Stimulated activated CD8-positive, alpha-beta memory T cell treated with anti-CD3 and anti-CD28 coated beads, Interleukin-7, amount 100 ng/mL, for 24 hours (primary cell): ENCODE measurements around the gene SOX5.
"Not testable (repeated sequence)": the region's sequence is repeated elsewhere in the genome, so short reads cannot be mapped to it uniquely, and the experiment has no call there.

Experiments
- DNase-seq: peaks from one replicate; pipeline ENCODE4 v3.0.0-alpha.2; 2020; ENCODE audit warnings: low read depth

The SOX5 gene

GRCh38 chr12:23540572-23540971 is 408.9 kb downstream of the SOX5 start:
- no peak for DNase-seq

- DNase-seq = no peak
Measured at GRCh38 chr12:23536293-23536692, 413.2 kb downstream of the SOX5 start.

- DNase-seq = no peak
Measured at GRCh38 chr12:23535441-23535840, 414.0 kb downstream of the SOX5 start.

- DNase-seq = no peak
Measured at GRCh38 chr12:23534196-23534595, 415.3 kb downstream of the SOX5 start.

GRCh38 chr12:23533699-23534098 is 415.8 kb downstream of the SOX5 start:
- no peak for DNase-seq

- no peak for DNase-seq
Measured at GRCh38 chr12:23533265-23533664, 416.2 kb downstream of the SOX5 start.

- no peak for DNase-seq
Measured at GRCh38 chr12:23528316-23528715, 421.2 kb downstream of the SOX5 start.

GRCh38 chr12:23525450-23526072 is 423.9 kb downstream of the SOX5 start:
- no peak for DNase-seq

- no peak for DNase-seq
Measured at GRCh38 chr12:23523339-23523738, 426.1 kb downstream of the SOX5 start.

- DNase-seq = not testable (repeated sequence)
Measured at GRCh38 chr12:23519444-23519843, 430.0 kb downstream of the SOX5 start.

- DNase-seq = not testable (repeated sequence)
Measured at GRCh38 chr12:23515785-23516184, 433.7 kb downstream of the SOX5 start.

- no peak for DNase-seq
Measured at GRCh38 chr12:23510484-23510883, 439.0 kb downstream of the SOX5 start.

GRCh38 chr12:23509832-23510231 is 439.6 kb downstream of the SOX5 start:
- DNase-seq = not testable (repeated sequence)

GRCh38 chr12:23507785-23508184 is 441.7 kb downstream of the SOX5 start:
- not testable (repeated sequence) for DNase-seq

- DNase-seq = not testable (repeated sequence)
Measured at GRCh38 chr12:23505736-23506135, 443.7 kb downstream of the SOX5 start.

- no peak for DNase-seq
Measured at GRCh38 chr12:23504641-23505399, 444.6 kb downstream of the SOX5 start.

- DNase-seq = no peak
Measured at GRCh38 chr12:23504043-23504442, 445.4 kb downstream of the SOX5 start.

GRCh38 chr12:23503544-23503943 is 445.9 kb downstream of the SOX5 start:
- no peak for DNase-seq

- no peak for DNase-seq
Measured at GRCh38 chr12:23502259-23502658, 447.2 kb downstream of the SOX5 start.

GRCh38 chr12:23495472-23495871 is 454.0 kb downstream of the SOX5 start:
- DNase-seq = no peak

GRCh38 chr12:23493672-23494071 is 455.8 kb downstream of the SOX5 start:
- DNase-seq = no peak

GRCh38 chr12:23491029-23491428 is 458.4 kb downstream of the SOX5 start:
- DNase-seq = not testable (repeated sequence)

- DNase-seq = no peak
Measured at GRCh38 chr12:23488130-23488529, 461.3 kb downstream of the SOX5 start.

- no peak for DNase-seq
Measured at GRCh38 chr12:23484238-23484637, 465.2 kb downstream of the SOX5 start.
